NCI-H2196 treated with DMSO at 0.1 percent for 48 hours (cell line): ENCODE data around the gene F2RL1.
"Not testable (repeated sequence)": the region's sequence is repeated elsewhere in the genome, so short reads cannot be mapped to it uniquely, and the experiment has no call there.

Experiments used
- DNase-seq: peaks from one replicate; lab custom pipeline; 2025; ENCODE audit not compliant: unreplicated experiment; lab: John Stamatoyannopoulos, UW

Gene F2RL1

DNA sequence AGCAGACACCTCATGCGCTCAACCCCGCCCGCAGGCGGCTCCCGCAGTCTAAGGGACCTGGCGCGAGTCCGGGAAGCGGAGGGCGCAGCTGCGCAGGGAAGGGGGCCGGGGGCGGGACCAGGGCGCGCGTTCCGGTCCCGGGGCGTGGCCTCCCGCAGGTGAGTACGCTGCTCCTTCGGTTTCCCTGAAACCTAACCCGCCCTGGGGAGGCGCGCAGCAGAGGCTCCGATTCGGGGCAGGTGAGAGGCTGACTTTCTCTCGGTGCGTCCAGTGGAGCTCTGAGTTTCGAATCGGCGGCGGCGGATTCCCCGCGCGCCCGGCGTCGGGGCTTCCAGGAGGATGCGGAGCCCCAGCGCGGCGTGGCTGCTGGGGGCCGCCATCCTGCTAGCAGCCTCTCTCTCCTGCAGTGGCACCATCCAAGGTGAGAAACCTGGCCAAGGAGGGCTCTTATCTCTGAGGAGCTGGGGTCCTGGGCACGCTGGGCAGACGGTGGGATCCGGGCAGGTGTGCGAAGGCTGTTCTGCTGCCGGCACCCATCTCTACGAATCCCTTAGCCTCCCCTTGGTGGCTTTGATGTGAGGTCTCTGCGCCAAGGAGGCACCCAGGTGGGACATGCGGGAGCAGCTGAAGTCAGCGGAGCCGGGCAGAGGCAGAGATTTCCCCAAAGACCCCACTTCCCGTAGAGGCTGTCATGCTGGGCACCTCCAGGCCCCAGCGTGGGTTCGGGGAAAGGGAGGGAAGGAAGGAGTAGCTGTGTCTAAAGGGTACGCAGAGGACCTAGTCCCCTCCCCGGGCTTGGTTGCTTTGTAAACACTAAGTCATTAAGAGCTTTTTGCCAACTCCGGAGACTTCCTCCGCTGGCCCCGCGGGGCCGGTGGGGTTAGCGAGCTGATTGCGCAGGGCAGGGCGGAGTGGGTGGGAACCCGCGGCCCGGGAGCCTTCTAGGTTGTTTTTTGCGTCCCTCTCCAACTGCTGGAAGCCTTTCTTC, at the start of gene F2RL1:
Gene F2RL1, plus strand, starts transcription at position 187 of the 988 bp plus-strand sequence. Its CDS starts 153 bp downstream, at position 340.
- peak; percentile 2 for DNase-seq

- DNase-seq: not testable (repeated sequence)
These were observed 47.8 kb upstream of the F2RL1 start for GRCh38 chr5:76771041-76771440.

DNA sequence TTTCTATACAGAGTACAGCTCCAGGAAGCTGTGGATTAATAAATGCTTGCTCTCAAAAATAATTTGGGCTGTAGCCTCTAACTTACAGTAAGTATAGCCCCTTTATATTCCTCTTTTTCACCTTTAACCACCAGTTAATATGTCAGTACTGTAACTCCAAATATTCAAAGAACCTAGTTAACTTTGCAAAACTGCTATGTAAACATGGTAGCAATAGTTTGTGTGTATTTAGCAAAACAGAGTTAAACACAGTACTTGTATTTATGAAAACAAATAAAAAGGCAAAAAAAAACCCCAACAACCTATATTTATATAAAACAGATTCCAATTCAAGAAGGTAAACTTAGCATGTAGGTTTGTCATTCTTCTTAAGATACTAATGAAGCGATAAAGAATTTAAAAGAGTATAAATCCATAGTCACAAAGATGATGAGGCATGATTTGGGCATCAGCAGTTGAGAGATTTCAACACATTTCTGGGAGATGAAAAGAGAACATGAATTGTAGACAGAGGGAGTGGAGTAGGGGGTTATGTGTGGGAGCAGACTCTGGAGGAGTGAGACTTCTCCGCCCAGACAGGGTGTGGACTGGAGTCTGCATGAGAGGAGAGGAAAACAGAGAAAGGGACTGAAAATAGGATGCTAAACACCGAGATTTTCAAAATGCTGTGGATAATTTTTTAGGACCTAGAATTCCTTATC, 47.0 kb upstream of the F2RL1 start:
- DNase-seq: no peak

DNA sequence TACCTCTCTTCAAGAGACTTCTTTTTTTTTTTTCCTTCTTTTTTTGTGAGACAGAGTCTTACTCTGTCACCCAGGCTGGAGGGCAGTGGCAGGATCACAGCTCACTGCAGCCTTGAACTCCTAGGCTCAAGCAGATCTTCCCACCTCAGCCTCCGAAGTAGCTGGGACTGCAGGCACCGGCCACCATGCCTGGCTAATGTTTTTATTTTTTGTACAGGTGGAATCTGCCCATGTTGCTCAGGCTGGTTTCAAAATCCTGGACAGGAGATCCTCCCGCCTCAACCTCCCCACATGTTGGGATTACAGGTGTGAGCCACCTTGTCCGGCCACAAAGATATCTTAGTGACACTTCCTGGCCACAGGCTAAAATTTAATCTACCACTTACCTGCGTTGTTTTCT, 42.9 kb upstream of the F2RL1 start:
- DNase-seq: no peak

DNA sequence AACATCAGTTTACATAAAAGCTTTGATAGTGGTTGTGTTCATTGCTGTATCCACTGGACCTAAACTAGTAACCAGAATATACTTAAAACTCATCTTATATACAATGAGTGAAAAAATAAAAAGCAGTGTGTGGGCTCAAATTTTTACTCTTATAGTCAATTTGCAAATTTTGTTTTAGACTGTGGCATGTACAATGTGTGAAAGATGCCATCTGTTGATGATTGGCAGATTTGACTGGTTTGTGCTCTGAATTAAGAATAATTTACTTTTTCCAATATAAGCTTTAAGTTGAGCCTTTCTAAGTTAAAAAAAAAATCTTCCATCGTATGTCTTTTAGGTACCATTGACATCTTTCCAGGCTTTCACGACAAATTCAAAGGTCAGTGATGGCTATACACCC, 42.4 kb upstream of the F2RL1 start:
- DNase-seq: no peak

GRCh38 chr5:76780616-76781015, 38.2 kb upstream of the F2RL1 start:
- not testable (repeated sequence) for DNase-seq

DNA sequence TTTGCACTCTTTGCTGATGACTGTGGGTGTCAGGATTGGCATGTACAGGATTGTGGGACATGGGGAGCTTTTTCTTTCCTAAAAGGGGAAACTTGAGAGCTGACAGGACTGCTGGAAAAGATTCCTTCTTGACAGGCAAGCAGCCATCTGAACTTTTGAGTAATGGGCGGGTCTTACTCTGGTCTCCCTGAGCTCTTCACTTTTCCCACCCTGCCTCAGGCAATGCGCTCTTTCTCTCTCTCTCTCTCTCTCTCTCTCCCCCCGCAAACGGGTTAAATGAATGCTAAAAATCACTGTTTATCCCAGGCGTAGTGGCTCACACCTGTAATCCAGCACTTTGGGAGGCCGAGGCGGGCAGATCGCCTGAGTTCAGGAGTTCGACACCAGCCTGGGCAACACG, 37.1 kb upstream of the F2RL1 start:
- DNase-seq: no peak

DNA sequence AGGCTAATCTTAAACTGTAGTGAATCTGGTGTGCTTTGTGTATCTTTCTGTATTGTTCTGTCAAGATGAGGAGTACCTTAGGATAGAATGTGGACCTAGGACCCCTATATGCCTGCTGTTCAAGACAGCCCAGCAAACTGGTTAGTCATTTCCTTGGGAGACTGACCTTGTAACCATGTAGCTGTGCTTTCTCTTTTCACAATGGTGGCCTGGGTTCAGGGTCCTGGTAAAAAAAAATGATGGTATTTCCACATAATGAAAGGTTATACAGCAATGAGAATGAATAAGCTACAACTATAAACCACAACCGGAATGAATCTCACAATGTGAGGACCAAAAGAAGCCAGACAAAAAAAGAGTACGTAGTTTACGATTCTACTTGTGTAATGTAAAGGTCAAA, 36.4 kb upstream of the F2RL1 start:
- no peak for DNase-seq

GRCh38 chr5:76787237-76787636, 31.6 kb upstream of the F2RL1 start:
- no peak for DNase-seq

GRCh38 chr5:76788362-76788761, 30.5 kb upstream of the F2RL1 start:
- no peak for DNase-seq

DNA sequence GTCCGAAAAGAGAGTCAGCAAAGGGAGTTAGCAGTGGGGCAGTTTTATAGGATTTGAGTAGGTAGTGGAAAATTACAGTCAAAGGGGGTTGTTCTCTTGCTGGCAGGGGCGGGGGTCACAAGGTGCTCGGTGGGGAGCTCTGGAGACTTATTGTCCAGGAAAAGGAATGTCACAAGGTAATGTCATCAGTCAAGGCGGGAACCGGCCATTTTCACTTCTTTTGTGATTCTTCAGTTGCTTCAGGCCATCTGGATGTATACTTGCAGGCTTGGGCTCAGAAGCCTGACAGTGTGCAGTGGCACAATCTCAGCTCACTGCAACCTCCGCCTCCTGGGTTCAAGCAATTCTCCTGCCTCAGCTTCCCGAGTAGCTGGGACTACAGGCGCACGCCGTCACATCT, 29.6 kb upstream of the F2RL1 start:
- DNase-seq: not testable (repeated sequence)

DNA sequence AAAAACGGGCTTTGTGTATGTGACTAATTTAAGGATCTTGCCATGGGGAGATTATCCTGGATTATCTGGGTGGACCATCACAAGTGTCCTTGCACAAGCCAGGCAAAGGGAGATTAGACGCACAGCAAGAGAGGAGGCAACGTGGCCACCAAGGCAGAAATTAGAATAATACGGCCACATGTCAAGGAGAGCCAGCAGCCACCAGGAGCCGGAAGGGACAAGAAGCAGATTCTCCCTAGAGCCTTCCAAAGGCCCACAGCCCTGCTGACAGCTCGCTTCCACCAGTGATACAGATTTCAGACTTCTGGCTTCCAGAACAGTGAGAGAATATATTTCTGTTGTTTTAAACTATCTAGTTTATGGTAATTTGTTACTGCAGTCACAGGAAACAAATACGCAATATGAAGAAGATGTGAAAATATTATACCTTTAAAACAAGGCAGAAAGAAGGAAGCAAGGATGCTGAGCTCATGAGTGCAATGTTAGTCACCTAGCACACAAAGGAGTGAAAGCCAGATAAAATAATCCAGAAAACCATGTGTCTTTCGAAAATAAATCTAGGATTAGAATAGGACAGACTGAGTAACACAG, 28.7 kb upstream of the F2RL1 start:
- DNase-seq: no peak

DNA sequence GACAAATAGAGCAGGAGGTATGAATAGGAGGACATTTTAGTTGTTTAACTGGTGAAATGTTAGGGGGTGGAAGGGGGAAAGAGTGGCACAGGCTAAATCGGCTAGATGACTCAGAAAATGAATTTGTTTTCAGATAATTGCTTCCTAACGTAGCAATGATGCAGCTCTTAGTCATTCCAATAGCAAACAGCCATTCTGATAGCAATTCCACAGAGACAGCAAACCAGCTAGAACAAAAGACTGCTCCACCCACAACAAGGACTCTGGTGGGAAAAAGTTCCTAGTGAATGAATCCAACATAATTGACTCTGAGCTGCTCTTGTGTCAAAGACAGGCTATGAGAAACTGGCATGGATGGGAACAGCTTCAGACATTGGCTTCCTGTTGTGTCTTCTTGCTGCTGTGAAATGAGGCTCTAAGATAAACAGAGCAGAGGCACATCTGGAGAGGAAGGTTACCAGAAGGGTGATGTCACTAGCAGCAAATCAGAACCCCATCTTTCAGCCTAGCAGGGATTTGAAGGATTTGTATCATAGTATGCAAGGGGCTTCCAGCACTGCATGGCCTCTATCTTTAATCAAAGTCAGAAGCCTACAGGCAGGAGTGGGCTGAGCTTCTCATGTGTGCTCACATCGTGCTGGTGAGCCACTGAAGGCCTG, 28.1 kb upstream of the F2RL1 start:
- no peak for DNase-seq

- DNase-seq: no peak
These were observed 27.4 kb upstream of the F2RL1 start for GRCh38 chr5:76791461-76791860.

DNA sequence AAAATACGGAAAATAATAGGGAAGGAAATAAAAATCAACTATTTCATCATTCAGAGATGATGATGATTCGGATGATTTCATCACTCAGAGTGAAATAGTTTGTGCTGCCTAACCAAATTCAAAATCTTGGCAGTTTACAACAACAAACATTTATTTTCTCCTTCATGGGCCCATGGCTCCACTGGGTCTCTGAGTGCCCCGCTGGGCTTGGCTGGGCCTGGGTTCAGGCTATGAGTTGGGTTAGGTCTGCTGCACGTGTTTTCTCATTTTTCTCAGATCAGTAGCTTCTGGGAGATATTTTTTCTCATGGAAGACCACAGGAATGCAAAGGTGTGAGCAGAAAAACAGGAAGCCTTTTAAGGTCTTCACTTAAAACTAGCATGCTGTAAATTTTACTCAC, 24.0 kb upstream of the F2RL1 start:
- DNase-seq: no peak

DNA sequence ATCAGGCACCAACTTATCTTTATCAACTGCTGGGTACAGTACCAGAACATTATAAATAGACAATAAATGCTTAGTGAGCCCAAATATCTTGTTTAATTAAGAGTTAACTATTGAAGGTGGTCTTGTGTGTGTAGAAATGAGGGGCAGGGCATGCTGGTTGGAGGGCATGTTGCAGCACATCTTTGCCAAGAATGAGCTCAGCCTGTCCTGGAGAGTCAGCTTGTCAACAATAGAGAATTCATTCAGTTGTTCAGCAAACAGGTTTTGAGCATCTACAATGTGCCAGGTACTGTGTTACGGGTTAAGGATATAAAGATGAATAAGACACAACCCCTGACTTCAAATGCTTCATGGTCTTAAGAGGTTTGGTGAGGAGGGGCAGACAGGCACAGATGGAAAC, 19.2 kb upstream of the F2RL1 start:
- no peak for DNase-seq

- DNase-seq: no peak
These were observed 18.3 kb upstream of the F2RL1 start for GRCh38 chr5:76800579-76800978.

GRCh38 chr5:76801159-76801802, 17.5 kb upstream of the F2RL1 start:
- DNase-seq: no peak

DNA sequence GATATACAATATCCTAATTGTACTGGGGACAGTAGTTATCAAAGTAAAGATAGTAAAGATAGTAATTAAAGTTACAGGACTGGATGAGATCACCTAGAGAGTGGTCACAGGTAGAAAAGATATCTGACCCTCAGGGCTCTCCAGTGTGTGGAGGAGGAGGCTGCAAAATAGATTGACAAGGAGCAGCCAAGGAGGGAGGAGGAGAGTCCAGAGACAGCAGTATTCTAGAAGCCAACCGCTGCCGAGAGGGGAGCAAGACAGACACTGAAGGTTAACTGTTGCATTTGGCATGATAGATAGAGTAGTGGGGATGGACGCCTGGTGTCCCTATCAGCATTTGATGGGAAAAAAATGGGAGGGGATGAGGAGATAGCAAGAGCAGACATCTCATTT, 17.0 kb upstream of the F2RL1 start:
- DNase-seq: no peak

GRCh38 chr5:76804266-76804665, 14.6 kb upstream of the F2RL1 start:
- no peak for DNase-seq
